SU-DHL-6 (cell line): Measurements from ENCODE around the gene CREG1.

ENCODE experiments used
- H2AFZ ChIP-seq: fragments of 200-600 bp; sonication (generic); 2 replicates; pipeline ENCODE4 v1.6.1; 2014; ENCODE audit warnings: low read depth, mild to moderate bottlenecking, moderate library complexity, mixed read lengths, antibody characterized with exemption, low read length; ENCODE audit not compliant: severe bottlenecking
- H3F3A ChIP-seq: fragments of 200-600 bp; shearing (Covaris generic); 2 replicates; pipeline ENCODE4 v1.6.0; 2016; ENCODE audit warnings: antibody characterized with exemption, mild to moderate bottlenecking; ENCODE audit not compliant: insufficient read depth
- H3K27ac ChIP-seq: fragments of 200-600 bp; sonication (generic); 2 replicates; pipeline ENCODE4 v1.5.1; 2016; ENCODE audit warnings: low read depth, mild to moderate bottlenecking, low read length, moderate library complexity, mixed read lengths
- H3K27me3 ChIP-seq: fragments of 200-600 bp; sonication (generic), shearing (Covaris generic); 2 replicates; pipeline ENCODE4 v1.6.0; 2014; ENCODE audit warnings: mild to moderate bottlenecking, low read length
- H3K36me3 ChIP-seq: fragments of 200-600 bp; sonication (generic); 2 replicates; pipeline ENCODE4 v1.6.1; 2014; ENCODE audit warnings: mild to moderate bottlenecking, low read length, mixed read lengths
- H3K4me2 ChIP-seq: fragments of 300-600, 200-600 bp; shearing (Covaris generic), sonication (generic); 2 replicates; pipeline ENCODE4 v1.6.0; 2014; ENCODE audit warnings: low read length, low read depth, mild to moderate bottlenecking; ENCODE audit not compliant: poor library complexity, severe bottlenecking
- H3K4me3 ChIP-seq: fragments of 200-600 bp; sonication (generic); 2 replicates; pipeline ENCODE4 v1.5.1; 2014; ENCODE audit warnings: antibody characterized with exemption, low read length, mild to moderate bottlenecking, mixed read lengths; ENCODE audit not compliant: insufficient read depth, poor library complexity, severe bottlenecking
- H3K79me2 ChIP-seq: fragments of 200-600 bp; sonication (generic); 2 replicates; pipeline ENCODE4 v1.6.1; 2014; ENCODE audit warnings: mild to moderate bottlenecking, low read length, moderate library complexity; ENCODE audit not compliant: insufficient read depth
- H3K9ac ChIP-seq: fragments of 200-600 bp; sonication (generic); 2 replicates; pipeline ENCODE4 v1.7.0; 2014; ENCODE audit warnings: mild to moderate bottlenecking, low read length
- H3K9me2 ChIP-seq: fragments of 200-600 bp; sonication (generic); replicated peaks from 2 replicates; pipeline ENCODE4 v1.6.1; 2014; ENCODE audit warnings: low read length; ENCODE audit not compliant: insufficient read depth
- H3K9me3 ChIP-seq: fragments of 200-600 bp; sonication (generic); 2 replicates; pipeline ENCODE4 v1.6.1; 2014; ENCODE audit warnings: low read length, mixed read lengths; ENCODE audit not compliant: insufficient read depth
- H4K20me1 ChIP-seq: fragments of 200-600 bp; sonication (generic); 2 replicates; pipeline ENCODE4 v1.6.1; 2014; ENCODE audit warnings: low read depth, mild to moderate bottlenecking, antibody characterized with exemption, low read length, moderate library complexity, mixed read lengths
- EZH2phosphoT487 ChIP-seq: fragments of 200-600 bp; sonication (generic), shearing (Covaris generic); conservative IDR thresholded peaks from 2 replicates; pipeline ENCODE4 v1.6.1; 2018; ENCODE audit warnings: mild to moderate bottlenecking, antibody characterized with exemption, low read length, moderate library complexity, mixed read lengths
- TF ChIP-seq, protein P1 (sequence below): fragments of 200-600 bp; sonication (generic); IDR thresholded peaks from one replicate; pipeline ENCODE4 v1.5.1; 2017; ENCODE audit warnings: antibody characterized with exemption, mild to moderate bottlenecking, low read length, moderate library complexity; ENCODE audit not compliant: insufficient read depth, poor library complexity, severe bottlenecking

The CREG1 gene

DNA sequence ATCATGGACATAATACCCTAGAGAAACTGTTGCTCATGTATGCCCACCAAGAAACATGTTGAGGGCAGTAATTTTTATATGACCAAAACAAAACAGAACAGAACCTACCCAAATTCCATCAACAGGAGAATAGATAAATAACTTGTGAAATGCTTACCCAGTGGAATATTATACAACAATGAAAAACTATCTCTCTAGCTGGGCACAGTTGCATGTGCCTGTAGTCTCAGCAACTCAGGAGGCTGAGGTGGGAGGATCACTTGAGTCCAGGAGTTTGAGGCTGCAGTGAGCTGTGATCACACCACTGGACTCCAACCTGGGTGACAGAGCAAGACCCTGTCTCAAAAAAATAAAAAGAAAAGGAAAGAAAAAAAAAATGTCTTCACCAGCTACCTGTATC is 38.9 kb upstream of the CREG1 start:
- no peaks in the 10 kb centered on the region for H3K27me3 ChIP-seq
- no peaks in the 10 kb centered on the region for H4K20me1 ChIP-seq
- H3K27ac ChIP-seq, result no peak overlapping the region
- no peak for TF ChIP-seq EZH2phosphoT487
- TF ChIP-seq, protein P1, sequence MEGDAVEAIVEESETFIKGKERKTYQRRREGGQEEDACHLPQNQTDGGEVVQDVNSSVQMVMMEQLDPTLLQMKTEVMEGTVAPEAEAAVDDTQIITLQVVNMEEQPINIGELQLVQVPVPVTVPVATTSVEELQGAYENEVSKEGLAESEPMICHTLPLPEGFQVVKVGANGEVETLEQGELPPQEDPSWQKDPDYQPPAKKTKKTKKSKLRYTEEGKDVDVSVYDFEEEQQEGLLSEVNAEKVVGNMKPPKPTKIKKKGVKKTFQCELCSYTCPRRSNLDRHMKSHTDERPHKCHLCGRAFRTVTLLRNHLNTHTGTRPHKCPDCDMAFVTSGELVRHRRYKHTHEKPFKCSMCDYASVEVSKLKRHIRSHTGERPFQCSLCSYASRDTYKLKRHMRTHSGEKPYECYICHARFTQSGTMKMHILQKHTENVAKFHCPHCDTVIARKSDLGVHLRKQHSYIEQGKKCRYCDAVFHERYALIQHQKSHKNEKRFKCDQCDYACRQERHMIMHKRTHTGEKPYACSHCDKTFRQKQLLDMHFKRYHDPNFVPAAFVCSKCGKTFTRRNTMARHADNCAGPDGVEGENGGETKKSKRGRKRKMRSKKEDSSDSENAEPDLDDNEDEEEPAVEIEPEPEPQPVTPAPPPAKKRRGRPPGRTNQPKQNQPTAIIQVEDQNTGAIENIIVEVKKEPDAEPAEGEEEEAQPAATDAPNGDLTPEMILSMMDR, result no peak
- no peaks in the 10 kb centered on the region for H3K9me2 ChIP-seq
- H3K4me3 ChIP-seq, result no peak overlapping the region
- H3F3A ChIP-seq, result no peaks in the 10 kb centered on the region
- no peak overlapping the region for H3K4me2 ChIP-seq
- no peaks in the 10 kb centered on the region for H3K79me2 ChIP-seq
- H3K36me3 ChIP-seq, result no peaks in the 10 kb centered on the region
- no peak overlapping the region for H3K9ac ChIP-seq
- H2AFZ ChIP-seq, result no peak overlapping the region
- H3K9me3 ChIP-seq, result no peaks in the 10 kb centered on the region

GRCh38 chr1:167588361-167588760 is 34.8 kb upstream of the CREG1 start:
- Histone ChIP-seq H3K27ac (no peak overlapping the region), H2AFZ (no peak overlapping the region), H3K79me2 (no peaks in the 10 kb centered on the region), H3K9me2 (no peaks in the 10 kb centered on the region), H3K9me3 (no peaks in the 10 kb centered on the region), H3K27me3 (no peaks in the 10 kb centered on the region), H3K36me3 (no peaks in the 10 kb centered on the region), H3K4me2 (no peak overlapping the region), H3F3A (no peaks in the 10 kb centered on the region), H4K20me1 (no peaks in the 10 kb centered on the region), H3K9ac (no peak overlapping the region), H3K4me3 (no peak overlapping the region)
- TF ChIP-seq EZH2phosphoT487, result no peak
- TF ChIP-seq, protein P1, result no peak

- H3K9ac ChIP-seq, result no peak overlapping the region
- no peaks in the 10 kb centered on the region for H3K79me2 ChIP-seq
- no peaks in the 10 kb centered on the region for H3K36me3 ChIP-seq
- TF ChIP-seq EZH2phosphoT487, result no peak
- TF ChIP-seq, protein P1, result no peak
- no peak overlapping the region for H3K27ac ChIP-seq
- no peaks in the 10 kb centered on the region for H4K20me1 ChIP-seq
- H3K4me2 ChIP-seq, result no peak overlapping the region
- H3K9me3 ChIP-seq, result no peaks in the 10 kb centered on the region
- no peak overlapping the region for H3K4me3 ChIP-seq
- H2AFZ ChIP-seq, result no peak overlapping the region
- H3K9me2 ChIP-seq, result no peaks in the 10 kb centered on the region
- no peaks in the 10 kb centered on the region for H3F3A ChIP-seq
- no peaks in the 10 kb centered on the region for H3K27me3 ChIP-seq
Measured at GRCh38 chr1:167587872-167588271, 34.3 kb upstream of the CREG1 start.
